Measurements from ENCODE around the gene PLIN3.
A peak's percentile ranks its signal among the peaks of the same experiment; 100 is the strongest.
"Not testable (repeated sequence)": the region's sequence is repeated elsewhere in the genome, so short reads cannot be mapped to it uniquely, and the experiment has no call there.

The PLIN3 gene

DNA sequence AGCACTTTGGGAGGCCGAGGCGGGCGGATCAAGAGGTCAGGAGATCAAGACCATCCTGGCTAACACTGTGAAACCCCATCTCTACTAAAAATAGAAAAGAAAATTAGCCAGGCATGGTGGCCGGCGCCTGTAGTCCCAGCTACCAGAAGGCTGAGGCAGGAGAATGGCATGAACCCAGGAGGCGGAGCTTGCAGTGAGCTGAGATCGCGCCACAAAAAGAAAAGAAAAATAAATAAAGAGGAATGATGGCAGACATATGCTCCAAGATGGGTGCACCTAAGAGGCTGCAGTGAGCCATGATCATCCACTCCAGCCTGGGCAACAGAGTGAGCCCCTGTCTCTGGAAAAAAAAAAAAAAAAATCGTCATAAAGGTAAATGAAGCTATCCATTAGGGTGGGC is 21.5 kb downstream of the PLIN3 start:
- DNase-seq (ENCODE audit: low read depth): not testable (repeated sequence)

DNA sequence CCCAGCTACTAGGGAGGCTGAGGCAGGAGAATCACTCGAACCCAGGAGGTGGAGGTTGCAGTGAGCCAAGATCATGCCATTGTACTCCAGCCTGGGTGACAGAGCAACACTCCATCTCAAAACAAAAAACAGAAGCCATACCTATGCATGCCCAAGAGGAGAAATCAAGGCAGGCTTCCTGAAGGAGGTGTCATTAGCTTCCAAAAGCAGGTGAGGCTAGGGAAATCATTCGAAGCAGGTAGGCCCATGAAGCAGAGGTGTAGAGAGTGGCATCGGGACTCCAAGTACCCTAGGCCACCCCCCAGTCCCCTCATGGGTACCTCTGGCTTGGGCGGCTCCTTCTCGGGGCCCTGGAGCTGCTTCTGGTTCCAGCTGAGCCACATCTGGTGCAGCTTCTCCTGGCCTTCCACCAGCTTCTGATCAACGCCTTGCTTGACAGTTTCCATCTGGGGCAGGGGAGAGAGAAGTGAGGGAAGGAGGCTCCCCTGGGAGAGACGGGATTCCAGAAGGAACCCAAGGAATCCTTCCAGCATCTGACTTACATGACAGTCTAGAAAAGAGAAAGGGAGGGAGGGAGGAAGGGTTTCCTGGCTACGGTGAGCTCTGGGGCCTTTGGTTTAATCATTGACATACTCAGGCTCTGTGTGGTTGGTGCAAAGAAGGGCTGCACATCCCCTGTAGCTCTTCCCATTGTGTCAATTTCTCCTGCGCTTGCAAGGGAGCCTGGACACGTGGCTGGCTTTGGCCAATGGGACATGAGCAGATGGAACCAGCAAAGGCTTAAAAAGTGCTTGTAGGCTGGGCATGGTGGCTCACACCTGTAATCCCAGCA is 22.9 kb downstream of the PLIN3 start:
- DNase-seq (ENCODE audit: low read depth): no peak

DNA sequence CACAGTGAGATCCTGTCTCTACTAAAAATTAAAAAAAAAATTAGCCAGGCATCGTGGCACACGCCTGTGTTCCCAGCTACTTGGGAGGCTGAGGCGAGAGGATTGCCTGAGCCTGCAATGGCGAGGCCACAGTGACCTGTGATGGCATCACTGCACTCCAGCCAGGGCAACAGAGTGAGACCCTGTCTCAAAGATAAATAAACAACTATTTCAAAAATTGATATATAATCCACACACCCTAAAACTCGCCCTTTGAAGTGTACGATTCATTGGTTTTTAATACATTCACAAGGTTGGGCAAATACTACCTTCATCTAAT is 23.9 kb downstream of the PLIN3 start:
- no peak for DNase-seq (ENCODE audit: low read depth)

DNA sequence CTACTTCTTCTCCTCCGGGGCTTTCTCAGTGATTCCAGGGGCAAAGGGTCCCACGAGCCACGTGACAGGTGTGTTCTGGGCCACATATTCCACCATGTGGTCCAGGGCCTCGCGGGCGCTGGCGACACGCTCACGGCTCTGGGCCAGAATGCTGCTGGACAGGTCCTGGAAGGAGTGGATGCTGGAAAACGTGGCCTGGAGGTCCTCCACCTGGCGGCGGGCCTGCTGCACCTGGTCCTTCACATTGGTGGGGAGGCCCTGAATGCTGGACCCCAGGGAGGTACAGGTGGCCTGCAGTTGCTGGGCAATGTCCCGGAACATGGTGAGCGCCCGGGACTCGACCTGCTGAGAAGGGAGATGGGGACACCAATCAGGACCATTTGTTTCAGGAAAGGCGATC is 28.3 kb downstream of the PLIN3 start:
- no peak for DNase-seq (ENCODE audit: low read depth)

DNA sequence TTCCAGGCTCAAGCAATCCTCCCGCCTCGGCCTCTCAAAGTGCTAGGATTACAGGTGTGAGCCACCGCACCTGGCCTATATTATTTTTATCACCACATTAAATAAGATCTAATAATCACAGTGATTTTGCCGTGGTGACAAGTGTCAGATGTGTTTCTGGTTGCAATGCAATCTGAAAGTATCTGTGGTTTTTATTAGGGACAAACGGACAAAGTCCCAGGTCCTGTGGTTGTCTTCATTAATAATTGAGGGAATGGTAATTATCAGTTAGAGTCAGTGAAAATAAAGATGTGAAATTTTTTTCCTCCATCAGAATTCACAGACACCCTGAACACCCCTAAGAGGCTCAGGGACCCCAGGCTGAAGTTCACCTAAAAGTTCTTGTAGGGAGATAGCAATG is 34.7 kb downstream of the PLIN3 start:
- DNase-seq (ENCODE audit: low read depth): no peak

DNA sequence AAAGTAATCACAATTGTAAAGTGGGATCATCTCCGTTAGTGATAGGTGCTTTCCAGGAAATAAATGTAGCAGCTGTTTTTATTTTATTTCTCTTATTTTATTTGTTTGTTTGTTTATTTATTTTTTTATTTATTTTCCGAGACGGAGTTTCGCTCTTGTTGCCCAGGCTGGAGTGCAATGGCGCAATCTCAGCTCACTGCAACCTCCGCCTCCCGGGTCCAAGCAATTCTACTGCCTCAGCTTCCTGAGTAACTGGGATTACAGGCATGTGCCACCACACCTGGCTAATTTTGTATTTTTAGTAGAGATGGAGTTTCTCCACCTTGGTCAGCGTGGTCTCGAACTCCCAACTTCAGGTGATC is 35.5 kb downstream of the PLIN3 start:
- not testable (repeated sequence) for DNase-seq (ENCODE audit: low read depth)

DNA sequence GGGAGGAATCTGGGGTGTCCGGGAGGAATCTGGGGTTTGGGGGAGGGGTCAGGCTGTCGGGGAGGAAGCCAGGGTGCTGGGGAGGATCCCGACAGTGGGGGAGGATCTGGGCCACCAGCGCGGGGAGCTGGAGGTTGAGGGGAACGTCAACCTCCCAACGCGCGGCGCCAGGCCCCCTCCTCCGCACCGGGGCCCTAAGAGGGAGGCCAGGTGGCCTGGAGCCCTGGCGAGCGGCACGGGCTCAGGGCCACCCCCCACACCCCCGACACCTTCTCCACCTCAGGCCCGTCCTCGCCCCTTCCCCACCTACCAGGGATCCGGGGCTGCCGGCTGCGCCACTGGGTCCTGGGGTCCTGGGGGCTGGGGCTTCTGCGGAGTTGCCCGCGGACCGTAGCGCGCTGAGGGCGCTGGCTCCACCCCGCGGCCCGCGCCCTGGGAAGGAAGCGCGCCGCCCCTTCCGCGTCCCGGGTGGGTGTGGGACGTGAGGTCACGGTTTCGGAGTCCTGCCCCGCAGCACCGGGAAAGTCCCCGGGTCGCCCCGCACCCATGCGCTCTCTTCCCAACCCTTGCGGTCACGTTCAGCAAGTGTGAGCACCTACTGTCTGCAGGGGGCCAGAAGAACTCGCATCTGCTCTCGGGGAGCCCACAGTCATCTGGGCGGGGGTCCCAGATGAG is 36.0 kb downstream of the PLIN3 start, which contains the start of gene TICAM1:
TSS of gene TICAM1 (minus strand) at position 409 of the 675 bp plus-strand sequence. CDS start 13,335 bp downstream, outside the sequence.
- peak; percentile 72 for DNase-seq (ENCODE audit: low read depth)

DNA sequence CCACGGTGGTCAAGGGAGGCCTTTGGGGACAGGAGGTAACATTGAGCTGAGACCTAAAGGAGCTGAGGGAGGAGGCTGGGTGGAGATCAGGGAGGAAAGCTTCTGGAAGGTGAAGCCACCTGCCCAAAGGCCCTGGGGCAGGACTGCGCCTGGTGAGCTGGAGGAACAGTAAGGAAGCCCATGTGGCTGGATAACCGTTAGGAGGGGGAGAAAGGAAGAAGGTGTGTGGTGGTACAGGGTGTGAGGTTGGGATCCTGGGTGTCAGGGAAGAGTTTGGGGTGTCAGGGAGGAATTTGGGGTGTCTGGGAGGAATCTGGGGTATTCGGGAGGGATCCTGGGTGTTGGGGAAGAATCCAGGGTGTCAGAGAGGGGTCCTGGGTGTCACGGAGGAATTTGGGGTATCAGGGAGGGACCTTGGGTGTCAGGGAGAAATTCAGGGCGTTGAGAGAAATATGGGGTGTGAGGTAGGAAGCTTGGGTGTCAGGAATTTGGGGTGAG is 36.6 kb downstream of the PLIN3 start:
- no peak for DNase-seq (ENCODE audit: low read depth)

DNA sequence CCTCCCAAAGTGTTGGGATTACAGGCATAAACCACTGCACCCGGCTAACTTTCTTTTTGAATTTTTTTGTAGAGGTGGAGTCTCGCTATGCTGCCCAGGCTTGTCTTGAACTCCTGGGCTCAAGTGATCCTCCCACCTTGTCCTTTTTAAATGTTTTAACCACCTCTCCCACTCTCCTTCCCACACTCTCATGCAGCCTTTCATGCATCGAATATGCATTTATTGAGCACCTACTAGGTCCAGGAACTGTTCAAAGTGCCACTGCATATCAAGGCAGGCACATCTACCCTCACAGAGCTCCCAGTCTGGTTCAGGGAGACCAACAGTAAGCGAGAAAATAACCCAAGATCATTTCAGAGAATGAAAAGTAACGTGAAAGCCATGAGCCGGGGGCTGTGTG is 37.1 kb downstream of the PLIN3 start:
- no peak for DNase-seq (ENCODE audit: low read depth)

DNA sequence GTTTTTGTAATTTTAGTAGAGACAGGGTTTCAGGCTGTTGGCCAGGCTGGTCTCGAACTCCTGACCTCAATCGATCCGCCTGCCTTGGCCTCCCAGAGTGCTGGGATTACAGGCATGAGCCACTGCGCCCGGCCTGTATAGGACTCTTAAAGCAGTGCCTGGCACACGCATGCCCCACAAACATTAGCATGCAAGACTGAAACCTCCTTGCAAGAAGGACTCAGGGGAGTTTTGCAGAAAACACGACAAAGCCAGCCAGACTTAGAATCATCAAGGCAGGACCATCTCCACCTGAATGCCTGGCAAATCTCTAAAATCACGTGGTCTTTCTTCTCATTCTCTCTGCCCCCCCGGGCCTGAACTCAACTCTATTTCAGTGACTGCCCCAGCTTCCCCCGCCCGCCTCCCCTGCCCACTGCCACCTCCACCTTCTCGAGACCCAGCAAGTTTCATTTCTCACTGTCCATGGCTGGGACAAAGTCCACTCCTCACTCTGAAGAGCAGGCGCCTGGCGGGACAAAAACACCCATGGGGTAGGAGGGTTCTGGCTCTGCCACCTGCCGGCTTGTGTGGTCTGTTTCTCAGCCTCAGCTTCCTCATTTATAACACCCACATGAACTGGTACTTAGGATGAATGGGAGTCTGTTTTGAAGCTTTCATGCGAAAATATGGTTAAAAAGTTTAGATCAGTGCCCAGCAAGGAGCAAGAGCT is 38.3 kb downstream of the PLIN3 start:
- DNase-seq (ENCODE audit: low read depth): no peak

DNA sequence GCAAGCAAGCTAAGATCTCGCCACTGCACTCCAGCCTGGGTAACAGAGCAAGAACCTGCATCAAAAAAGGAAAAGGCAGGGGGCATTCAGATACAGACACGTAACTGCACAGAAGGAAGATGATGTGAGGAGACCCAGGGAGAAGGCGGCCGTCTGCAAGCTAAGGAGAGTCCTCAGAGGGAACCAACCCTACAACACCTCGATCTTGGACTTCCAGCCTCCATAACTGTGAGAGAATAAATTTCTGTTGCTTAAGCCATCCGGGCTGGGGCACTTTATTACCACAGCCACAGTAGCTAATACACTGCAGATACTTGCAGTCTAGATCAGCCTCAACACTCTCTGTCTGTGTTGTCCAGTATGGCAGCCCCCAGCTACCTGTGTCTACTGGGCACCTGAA is 43.9 kb downstream of the PLIN3 start:
- no peak for DNase-seq (ENCODE audit: low read depth)

DNA sequence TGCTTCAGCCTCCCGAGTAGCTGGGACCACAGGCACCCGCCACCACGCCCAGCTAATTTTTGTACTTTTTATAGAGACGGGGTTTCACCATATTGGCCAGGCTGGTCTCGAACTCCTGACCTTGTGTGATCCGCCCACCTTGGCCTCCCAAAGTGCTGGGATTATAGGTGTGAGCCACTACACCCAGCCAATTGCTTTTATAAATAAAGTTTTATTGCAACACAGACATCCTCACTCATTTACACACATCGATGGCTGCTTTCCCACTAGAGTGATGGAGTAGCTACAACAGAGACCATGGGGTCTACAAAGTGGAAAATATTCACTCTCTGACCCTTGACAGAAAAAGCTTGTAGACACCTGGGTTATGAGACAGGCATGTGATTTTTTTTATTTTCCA is 45.1 kb downstream of the PLIN3 start:
- DNase-seq (ENCODE audit: low read depth): not testable (repeated sequence)

DNA sequence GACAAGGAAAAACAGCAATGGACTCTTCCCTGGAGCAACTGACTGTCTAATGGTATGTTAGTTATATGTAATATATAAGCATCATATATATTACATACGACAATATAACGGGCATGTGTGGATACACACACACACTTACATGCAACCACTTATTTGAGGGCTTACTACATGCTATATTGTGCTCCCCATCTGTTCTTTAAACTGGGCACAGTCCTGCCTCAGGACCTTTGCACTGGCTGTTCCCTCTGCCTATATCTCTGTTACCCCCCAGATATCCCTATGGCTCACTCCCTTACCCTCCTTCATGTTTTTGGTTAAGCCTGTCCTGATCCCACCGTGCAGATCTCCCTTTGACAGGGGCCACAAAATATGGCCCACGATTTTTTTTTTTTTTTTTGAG is 46.2 kb downstream of the PLIN3 start:
- no peak for DNase-seq (ENCODE audit: low read depth)

DNA sequence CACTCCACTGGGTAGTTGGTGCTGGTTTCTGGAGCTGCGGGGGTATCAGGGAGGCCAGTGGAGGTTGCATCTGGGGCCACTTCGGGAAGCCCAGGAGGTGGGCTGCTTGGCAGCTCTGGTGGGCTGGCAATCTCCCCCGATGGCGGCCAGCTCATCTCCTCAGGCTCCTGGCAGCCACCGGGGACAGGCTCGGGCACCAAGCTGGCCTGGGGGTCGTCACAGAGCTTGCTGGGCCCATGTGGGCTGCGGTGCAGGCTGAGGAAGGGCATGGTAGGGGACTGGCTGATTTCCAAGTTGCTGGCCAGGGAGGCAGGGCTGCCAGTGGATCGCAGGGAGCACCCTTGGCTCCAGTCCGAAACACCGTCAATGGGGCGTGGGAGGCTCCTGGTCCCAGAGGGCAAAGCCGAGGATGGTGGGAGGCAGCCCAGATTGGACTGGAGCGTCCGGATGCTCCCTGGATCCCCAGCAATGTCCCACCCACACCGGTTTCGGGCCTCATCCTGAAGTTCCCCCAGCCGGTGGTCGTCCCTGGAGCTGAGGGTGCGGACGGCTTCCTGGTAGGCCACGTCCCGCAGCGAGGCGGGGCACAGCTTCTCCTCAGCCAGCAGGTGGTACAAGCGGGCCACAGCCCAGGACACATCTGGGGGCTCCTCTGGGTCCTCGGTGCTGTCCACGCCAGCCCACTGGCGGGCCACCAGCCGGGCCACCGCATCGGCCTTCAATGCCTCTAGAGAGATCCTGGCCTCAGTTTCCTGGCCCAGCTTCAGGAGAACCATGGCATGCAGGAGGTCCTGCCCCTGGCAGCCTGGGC is 49.8 kb downstream of the PLIN3 start:
- no peak for DNase-seq (ENCODE audit: low read depth)

DNA sequence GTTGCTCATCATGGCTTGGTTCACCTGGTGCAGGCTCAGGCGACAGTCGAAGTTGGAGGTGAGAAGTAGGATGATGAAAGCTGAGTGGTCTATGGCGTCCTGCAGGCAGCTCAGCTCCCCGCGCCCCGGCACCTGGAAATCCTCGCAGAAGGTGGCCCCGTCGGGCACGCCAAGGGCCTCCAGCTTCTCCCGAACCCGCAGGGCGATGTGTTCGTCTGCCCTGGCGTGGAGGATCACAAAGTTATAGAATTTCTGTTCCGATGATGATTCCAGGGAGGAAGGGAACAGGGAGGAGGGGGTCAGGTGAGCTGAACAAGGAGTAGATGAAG is 50.6 kb downstream of the PLIN3 start:
- no peak for DNase-seq (ENCODE audit: low read depth)

DNA sequence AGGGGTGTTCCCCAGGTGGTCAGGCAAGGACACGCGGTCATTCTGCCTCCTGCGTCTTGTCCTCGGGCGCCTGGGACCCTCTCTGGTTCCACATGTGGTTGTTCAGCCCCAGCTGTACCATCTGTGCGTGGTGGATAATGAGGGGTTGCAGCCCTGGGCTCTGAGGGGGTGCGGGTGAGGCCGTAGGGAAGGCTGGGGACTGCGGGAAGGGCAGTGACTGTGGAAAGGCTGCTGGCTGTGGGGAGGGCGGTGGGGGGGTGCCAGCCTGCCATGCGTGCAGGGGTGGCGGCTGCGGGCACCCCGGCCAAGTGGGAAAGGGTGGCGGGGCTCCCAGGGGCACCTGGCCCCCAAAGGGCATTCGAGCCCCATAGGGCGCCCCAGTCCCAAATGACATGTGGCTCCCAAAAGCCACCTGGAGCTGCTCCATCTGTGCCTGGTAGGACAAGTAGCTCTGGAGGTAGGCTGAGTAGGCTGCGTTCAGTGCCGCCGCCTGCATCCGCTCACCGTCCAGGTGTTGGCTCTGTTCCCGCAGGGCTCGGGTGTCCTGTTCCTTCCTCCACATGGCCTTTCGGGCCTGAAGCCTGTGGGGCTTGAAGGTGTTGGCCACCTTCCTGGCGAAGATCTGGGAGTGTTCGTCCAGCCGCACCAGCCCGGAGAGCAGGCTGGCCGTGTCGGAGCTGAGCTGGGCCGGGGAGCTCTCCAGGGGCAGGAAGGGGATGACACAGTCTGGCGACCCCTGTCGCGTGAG is 51.1 kb downstream of the PLIN3 start:
- DNase-seq (ENCODE audit: low read depth): no peak

DNA sequence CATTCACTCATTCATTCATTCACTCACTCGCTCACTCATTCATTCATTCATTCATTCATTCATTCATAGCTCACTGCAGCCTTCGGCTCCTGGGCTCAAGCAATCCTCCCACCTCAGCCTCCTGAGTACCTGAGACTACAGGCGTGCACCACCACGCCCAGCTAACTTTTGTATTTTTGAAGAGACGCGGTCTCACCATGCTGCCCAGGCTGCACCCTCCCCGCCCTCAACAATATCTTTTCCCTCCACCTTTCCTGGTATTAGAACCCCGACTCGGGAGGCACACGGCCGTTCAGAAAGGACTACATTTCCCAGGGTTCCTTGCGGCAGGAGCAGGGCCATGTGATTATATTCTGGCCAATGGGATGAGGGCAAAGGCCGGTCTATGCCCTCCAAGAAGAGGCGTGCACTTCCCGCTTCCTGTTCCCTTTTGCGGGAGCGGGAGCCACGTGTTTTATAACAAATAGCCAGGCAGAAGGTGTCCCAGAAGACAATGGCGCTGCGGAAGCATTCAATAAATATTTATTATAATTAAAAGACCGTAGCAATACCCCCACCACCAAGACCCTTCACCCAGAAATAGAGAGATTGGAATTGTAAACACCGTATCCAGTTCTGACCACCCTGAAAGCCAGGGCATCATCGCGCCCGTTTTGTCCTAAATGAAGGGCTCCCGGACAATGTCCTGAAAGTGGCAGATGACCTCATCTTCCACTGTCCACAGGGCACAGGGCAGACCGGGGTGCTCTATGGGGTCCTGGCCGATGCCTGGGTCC is 51.9 kb downstream of the PLIN3 start:
- peak; percentile 77 for DNase-seq (ENCODE audit: low read depth)

DNA sequence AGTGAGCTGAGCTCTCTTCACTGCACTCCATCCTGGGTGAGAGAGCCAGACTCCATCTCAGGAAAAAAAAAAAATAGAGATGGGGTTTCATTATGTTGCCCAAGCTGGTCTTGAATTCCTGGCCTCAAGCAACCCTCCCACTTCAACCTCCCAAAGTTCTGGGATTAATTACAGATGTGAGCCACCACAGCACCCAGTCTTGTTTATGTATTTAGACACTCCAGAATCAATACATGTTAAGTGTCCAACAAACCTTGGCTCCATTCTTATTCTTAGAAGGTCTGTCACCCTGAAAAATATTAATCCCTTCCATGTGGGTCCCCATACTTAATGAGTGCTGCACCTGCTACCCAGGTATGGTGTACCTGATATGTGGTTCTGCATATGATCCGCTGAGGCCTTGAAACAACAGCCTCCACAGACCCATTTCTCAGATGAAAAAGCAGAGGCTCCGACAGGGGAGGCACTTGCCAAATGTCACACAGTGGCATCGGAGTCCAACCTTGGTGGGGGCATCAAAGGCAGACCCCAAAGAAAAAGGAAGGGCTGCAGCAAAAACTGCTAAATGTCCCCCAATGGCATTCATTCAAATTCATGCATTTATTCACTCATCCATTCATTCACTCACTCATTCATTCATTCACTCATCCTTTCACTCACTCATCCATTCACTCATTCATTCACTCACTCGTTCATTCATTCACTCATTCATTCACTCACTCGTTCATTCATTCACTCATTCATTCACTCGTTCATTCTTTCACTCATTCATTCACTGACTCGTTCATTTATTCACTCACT is 52.6 kb downstream of the PLIN3 start:
- DNase-seq (ENCODE audit: low read depth): no peak

DNA sequence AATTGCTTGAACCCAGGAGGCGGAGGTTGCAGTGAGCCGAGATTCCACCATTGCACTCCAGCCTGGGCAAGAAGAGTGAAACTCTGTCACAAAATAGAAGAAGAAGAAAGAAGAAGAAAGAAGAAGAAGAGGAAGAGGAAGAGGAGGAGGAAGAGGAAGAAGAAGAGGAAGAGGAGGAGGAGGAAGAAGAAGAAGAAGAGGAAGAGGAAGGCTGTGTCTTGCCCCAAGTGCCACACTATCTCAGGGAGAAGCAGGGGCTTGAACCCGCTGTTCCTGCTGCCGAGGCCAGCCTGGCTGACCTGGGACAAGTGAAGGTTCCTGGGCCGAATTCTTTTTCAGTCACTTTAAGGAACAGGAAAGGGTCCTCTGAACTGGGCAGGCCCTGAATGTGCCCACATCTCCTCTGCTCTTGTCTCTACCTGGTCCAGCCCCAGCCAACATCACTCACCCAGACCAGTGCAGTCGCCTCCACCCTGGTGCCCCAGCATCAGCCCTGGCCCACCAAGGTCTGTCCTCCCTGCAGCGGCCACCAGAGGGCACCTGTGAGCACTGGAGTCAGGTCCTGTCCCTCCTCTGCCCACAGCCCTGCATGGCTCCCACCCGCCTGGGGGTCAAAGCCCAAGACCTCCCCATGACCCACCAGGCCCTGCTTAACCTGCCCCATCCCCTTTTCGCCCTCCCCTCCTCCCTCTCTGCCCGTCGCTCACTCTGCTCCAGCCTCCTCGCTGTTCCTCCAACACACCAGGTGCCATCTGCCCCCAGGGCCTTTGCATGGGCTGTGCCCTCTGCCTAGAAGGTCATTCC is 55.9 kb downstream of the PLIN3 start:
- DNase-seq (ENCODE audit: low read depth): peak; percentile 82

Measured in activated T-cell treated with anti-CD3 and anti-CD28 coated beads for 24 hours (primary cell).